ENCODE measurements around the gene LAMP1.

Gene LAMP1

GRCh38 chr13:113350938-113351335, 53.9 kb downstream of the LAMP1 start:
- DNase-seq (ENCODE audit: low read depth) = no peak
- TF ChIP-seq CTCF (conservative IDR thresholded peaks at IDR 0.05; ENCODE audit: low read length) = no peak
- H3K4me3 ChIP-seq (ENCODE audit: low read length) = no peak overlapping the region

GRCh38 chr13:113351514-113352026, 54.5 kb downstream of the LAMP1 start:
- no peak for DNase-seq (ENCODE audit: low read depth)
- no peak for TF ChIP-seq CTCF (conservative IDR thresholded peaks at IDR 0.05; ENCODE audit: low read length)
- H3K4me3 ChIP-seq (ENCODE audit: low read length) = no peak overlapping the region

- DNase-seq (ENCODE audit: low read depth) = no peak
- TF ChIP-seq CTCF (conservative IDR thresholded peaks at IDR 0.05; ENCODE audit: low read length) = no peak
- no peak overlapping the region for H3K4me3 ChIP-seq (ENCODE audit: low read length)
These were observed 56.2 kb downstream of the LAMP1 start for GRCh38 chr13:113353254-113353653.

- DNase-seq (ENCODE audit: low read depth) = no peak
- H3K4me3 ChIP-seq (ENCODE audit: low read length) = no peak overlapping the region
- TF ChIP-seq CTCF (conservative IDR thresholded peaks at IDR 0.05; ENCODE audit: low read length) = no peak
These were observed 58.0 kb downstream of the LAMP1 start for GRCh38 chr13:113354831-113355610.

GRCh38 chr13:113355621-113356020, 58.6 kb downstream of the LAMP1 start:
- DNase-seq (ENCODE audit: low read depth) = no peak
- H3K4me3 ChIP-seq (ENCODE audit: low read length) = no peak overlapping the region
- no peak for TF ChIP-seq CTCF (conservative IDR thresholded peaks at IDR 0.05; ENCODE audit: low read length)

GRCh38 chr13:113356596-113356995, 59.6 kb downstream of the LAMP1 start:
- DNase-seq (ENCODE audit: low read depth) = no peak
- H3K4me3 ChIP-seq (ENCODE audit: low read length) = no peak overlapping the region
- no peak for TF ChIP-seq CTCF (conservative IDR thresholded peaks at IDR 0.05; ENCODE audit: low read length)

- DNase-seq (ENCODE audit: low read depth) = peak; percentile 49
- no peak for TF ChIP-seq CTCF (conservative IDR thresholded peaks at IDR 0.05; ENCODE audit: low read length)
- no peak overlapping the region for H3K4me3 ChIP-seq (ENCODE audit: low read length)
These were observed 60.5 kb downstream of the LAMP1 start for GRCh38 chr13:113357529-113357928.
